NCI-H446 treated with DMSO at 0.1 percent for 48 hours (cell line): ENCODE results near the gene PFN4.

ENCODE experiments used
- DNase-seq: peaks from one replicate; lab custom pipeline; 2025; lab: John Stamatoyannopoulos, UW

PFN4 gene

GRCh38 chr2:24077879-24078278 lies 45.3 kb downstream of the PFN4 start:
- no peak for DNase-seq

DNA sequence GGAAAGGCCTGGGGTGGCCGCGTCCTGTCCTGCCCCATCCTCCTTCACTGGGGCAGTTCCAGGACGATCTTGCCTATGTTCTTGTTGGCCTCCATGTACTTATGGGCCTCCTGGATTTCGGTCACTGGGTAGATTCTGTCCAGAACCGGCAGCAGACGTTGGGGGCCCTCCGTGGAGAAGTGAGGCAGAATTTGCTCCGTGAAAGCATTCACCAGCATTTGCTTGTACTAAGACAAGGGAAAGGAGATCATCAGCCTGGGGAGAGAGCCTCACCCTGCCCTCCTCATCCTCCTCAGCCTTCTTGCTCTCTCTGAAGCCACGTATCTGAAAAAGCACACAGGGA lies 45.6 kb downstream of the PFN4 start:
- DNase-seq, result no peak

- no peak for DNase-seq
Measured at GRCh38 chr2:24076849-24077534, 46.1 kb downstream of the PFN4 start.

DNA sequence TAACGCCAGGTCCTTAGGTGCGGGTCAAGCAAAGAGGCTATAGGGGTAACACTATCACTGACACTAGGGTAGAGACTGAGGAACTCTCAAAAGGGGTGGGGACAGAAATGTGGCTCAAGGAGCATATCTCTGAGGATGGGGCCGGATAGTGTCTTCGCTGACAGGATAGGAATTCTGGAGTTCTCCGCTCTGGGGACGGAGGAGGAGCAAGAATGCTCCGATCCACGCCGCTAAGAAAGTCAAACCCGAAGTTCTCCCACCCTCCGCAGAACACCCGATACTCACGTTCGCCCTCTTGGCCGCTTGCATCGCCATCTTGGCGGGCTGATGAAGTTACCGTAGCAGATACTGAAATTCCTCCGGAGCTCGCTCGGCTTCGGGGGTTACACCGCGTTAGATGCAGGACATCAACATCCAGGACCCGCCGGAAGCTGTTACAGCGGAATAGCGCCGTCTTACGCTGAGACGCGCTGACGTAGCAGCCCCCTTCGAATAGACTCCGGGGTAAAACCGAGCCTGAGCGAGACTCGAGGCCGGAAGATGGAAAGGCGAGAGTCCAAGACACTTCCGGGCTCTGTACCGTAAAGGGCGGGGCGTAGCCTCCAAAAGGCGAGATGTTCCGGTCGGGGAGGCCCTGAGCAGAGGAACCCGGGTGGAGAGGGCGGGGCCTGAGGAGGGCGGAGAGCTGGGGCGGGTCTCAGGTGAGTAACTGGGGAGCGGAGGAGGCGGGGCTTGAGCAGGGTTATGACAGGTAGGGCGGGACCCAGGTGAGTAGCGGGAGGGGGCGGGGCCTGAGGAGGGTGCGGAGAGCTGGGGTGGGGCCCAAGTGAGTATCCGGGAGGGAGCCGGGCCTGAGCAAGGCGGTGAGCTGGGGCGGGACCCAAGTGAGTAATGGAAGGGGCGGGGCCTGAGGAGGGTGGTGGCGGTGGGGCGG lies 47.0 kb downstream of the PFN4 start, which contains the start of gene SF3B6:
Gene SF3B6, minus strand, starts transcription at position 412 of the 934 bp plus-strand sequence. Its CDS starts 97 bp downstream, at position 315.
- DNase-seq, result peak; percentile 97

DNA sequence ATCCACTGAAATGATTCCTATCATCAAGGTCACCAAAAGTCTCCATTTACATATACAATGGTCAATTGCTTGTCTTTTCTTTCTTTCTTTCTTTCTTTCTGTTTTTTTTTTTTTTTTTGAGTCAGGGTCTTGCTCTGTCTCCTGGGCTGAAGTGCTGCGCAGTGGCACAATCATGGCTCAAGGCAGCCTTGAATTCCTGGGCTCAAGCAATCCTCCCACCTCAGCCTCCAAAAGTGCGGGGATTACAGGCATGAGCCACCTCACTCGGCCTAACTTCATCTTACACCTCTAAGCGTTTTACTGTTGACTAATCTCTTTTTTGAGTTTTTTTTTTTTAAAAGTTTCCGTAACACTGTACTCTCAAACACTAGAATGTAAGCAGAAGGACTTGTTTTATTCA lies 47.9 kb downstream of the PFN4 start:
- no peak for DNase-seq

DNA sequence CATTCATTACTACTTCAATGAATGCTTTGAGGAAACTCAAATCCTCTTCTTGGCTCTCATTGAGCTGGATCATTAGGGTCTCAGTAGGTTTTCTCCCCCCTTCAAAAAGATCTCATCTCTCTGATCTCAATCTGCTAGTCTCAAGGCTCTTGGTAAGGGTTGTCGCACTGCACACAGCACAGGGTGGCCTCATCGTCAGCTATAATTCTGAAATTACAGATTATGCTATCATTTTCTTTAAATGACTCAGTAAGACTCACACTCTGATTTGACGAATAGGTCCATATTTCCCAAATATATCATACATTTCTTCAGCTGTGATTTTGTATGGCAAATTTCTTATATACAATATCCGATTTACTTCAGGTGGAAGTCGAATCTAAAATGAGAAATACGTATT lies 49.3 kb downstream of the PFN4 start:
- no peak for DNase-seq

DNA sequence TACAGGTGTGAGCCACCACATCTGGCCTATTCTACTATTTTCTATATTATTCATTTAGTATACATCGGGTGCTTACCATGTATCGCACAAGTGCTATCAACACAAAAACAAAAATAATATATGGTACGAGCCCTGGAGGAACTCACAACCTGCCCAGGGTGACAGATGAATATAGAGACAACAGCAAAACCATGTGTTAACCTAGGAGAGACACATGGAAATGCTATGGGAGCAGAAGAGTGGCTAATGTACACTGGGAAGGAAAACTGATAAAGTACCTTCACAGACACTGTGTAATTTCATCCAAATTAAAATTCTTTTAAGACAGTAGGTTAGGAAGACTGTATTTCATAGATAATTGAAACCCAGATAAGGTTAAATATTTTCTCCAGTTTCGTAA lies 50.9 kb downstream of the PFN4 start:
- DNase-seq, result no peak

- no peak for DNase-seq
Measured at GRCh38 chr2:24065341-24065740, 57.8 kb downstream of the PFN4 start.
